ENCODE measurements around the gene CCDC180.

DNA sequence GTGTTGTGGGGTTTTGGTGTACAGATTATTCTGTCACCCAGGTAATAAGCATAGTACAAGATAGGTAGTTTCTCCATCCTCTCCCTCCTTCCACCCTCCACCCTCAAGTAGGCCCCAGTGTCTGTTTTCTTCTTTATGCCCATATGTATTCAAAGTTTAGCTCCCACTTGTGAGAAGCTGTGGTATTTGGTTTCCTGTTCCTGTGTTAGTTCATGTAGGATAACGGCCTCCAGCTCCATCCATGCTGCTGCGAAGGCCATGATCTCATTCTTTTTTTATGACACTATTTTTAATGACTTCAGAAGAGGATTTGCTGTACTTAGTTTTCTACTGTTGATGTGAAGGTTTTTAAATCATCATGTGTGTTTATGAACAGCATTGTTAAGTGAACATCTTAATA, 11.9 kb downstream of the CCDC180 start:
- TF ChIP-seq, protein P1, sequence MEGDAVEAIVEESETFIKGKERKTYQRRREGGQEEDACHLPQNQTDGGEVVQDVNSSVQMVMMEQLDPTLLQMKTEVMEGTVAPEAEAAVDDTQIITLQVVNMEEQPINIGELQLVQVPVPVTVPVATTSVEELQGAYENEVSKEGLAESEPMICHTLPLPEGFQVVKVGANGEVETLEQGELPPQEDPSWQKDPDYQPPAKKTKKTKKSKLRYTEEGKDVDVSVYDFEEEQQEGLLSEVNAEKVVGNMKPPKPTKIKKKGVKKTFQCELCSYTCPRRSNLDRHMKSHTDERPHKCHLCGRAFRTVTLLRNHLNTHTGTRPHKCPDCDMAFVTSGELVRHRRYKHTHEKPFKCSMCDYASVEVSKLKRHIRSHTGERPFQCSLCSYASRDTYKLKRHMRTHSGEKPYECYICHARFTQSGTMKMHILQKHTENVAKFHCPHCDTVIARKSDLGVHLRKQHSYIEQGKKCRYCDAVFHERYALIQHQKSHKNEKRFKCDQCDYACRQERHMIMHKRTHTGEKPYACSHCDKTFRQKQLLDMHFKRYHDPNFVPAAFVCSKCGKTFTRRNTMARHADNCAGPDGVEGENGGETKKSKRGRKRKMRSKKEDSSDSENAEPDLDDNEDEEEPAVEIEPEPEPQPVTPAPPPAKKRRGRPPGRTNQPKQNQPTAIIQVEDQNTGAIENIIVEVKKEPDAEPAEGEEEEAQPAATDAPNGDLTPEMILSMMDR (IDR thresholded peaks at IDR 0.05; ENCODE audit: low read depth, low read length): no peak
- no peak for TF ChIP-seq EZH2phosphoT487 (IDR thresholded peaks at IDR 0.05; ENCODE audit: low read depth)

All from OCI-LY3 (cell line).